Endothelial cell of umbilical vein (primary cell): ENCODE measurements around the gene FAM180B. TPM values are rescaled to one million over a fixed set of nuclear protein-coding genes. Genes with fewer than 3 reads are reported as not detected.

Source experiments
- BruUV-seq: library from RNA; stranded (reverse); fragments of 400-500 nt; replicated peaks from 2 replicates; lab custom pipeline; 2021; lab: Mats Ljungman, UMichigan
- CTCF ChIA-PET: fragments of 300-600, 350-600 bp; sonication (Branson Sonifier 250); formaldehyde crosslinking; loops from one replicate; lab custom pipeline; 2021; ENCODE audit warnings: antibody characterized with exemption, inconsistent platforms; lab: Charles Lee
- POLR2A ChIA-PET: fragments of 300-600, 350-600 bp; sonication (Branson Sonifier 250); formaldehyde crosslinking; loops from one replicate; lab custom pipeline; 2021; ENCODE audit warnings: antibody characterized with exemption, inconsistent platforms; lab: Charles Lee
- DNase-seq: peaks from one replicate; pipeline ENCODE4 v3.0.0-alpha.2; 2011; ENCODE audit warnings: low read depth, low spot score
- FAIRE-seq: peaks from 2 replicates; lab custom pipeline; 2011; peaks lifted over from hg19 to GRCh38; lab: Jason Lieb, UNC
- H2AFZ ChIP-seq: 2 replicates; pipeline ENCODE4 v1.6.0; 2012; ENCODE audit warnings: low read depth, low read length, control low read depth, inconsistent platforms
- H3K27ac ChIP-seq: 2 replicates; pipeline ENCODE4 v1.5.1; 2011; ENCODE audit warnings: low read depth, mild to moderate bottlenecking, control low read depth, low read length, moderate library complexity; ENCODE audit not compliant: insufficient read depth
- H3K27me3 ChIP-seq, 2 experiments: 2 replicates each; pipeline versions ENCODE4 v1.6.0 to v1.6.1; 2011; ENCODE audit warnings: low read length in 2 of 2, mixed read lengths in 1 of 2; ENCODE audit not compliant: control insufficient read depth in 2 of 2, insufficient read depth in 2 of 2
- H3K36me3 ChIP-seq, 2 experiments: 2 replicates in 1 of 2; 3 replicates in 1 of 2; pipeline ENCODE4 v1.5.1; 2011; ENCODE audit warnings: low read length in 2 of 2, mild to moderate bottlenecking in 1 of 2, moderate library complexity in 1 of 2; ENCODE audit not compliant: control insufficient read depth in 2 of 2, insufficient read depth in 2 of 2; ENCODE audit errors: extremely low read depth in 1 of 2
- H3K4me1 ChIP-seq: 3 replicates; pipeline ENCODE4 v1.5.1; 2011; ENCODE audit warnings: mild to moderate bottlenecking, low read length; ENCODE audit not compliant: control insufficient read depth, insufficient read depth; ENCODE audit errors: extremely low read depth
- H3K4me2 ChIP-seq: 2 replicates; pipeline ENCODE4 v1.6.1; 2011; ENCODE audit warnings: low read length, control low read depth, mixed read lengths; ENCODE audit not compliant: insufficient read depth
- H3K4me3 ChIP-seq, 3 experiments: fragments of 200-600 bp in 1 of 3; sonication (generic), shearing (Covaris generic) in 1 of 3; replicated peaks in 1 of 3; 2 replicates each; pipeline ENCODE4 v1.5.1; 2011 to 2016; ENCODE audit warnings: control low read depth in 3 of 3, low read length in 3 of 3, mild to moderate bottlenecking in 2 of 3, inconsistent platforms in 1 of 3, low read depth in 1 of 3, moderate library complexity in 1 of 3; ENCODE audit not compliant: insufficient read depth in 1 of 3
- H3K79me2 ChIP-seq: 2 replicates; pipeline ENCODE4 v1.6.0; 2012; ENCODE audit warnings: low read length, inconsistent platforms; ENCODE audit not compliant: control insufficient read depth, insufficient read depth
- H3K9ac ChIP-seq: replicated peaks from 2 replicates; pipeline ENCODE3; 2011; ENCODE audit warnings: low read length, control low read depth; ENCODE audit not compliant: insufficient read depth; ENCODE audit errors: extremely low read depth
- H3K9me1 ChIP-seq: replicated peaks from 3 replicates; pipeline ENCODE4 v1.6.0; 2011; ENCODE audit warnings: mild to moderate bottlenecking, low read length; ENCODE audit not compliant: control insufficient read depth, insufficient read depth; ENCODE audit errors: extremely low read depth
- H3K9me3 ChIP-seq: replicated peaks from 2 replicates; pipeline ENCODE4 v1.5.1; 2012; ENCODE audit warnings: low read length, inconsistent platforms; ENCODE audit not compliant: control insufficient read depth, insufficient read depth
- H4K20me1 ChIP-seq: replicated peaks from 2 replicates; pipeline ENCODE3; 2011; ENCODE audit warnings: mild to moderate bottlenecking, low read length; ENCODE audit not compliant: control insufficient read depth, insufficient read depth; ENCODE audit errors: extremely low read depth
- CTCF ChIP-seq, 2 donors: IDR thresholded peaks; 1 replicate in 1 of 2; 2 replicates in 1 of 2; pipeline ENCODE4 v1.5.1; 2011; ENCODE audit warnings: low read length in 2 of 2, mild to moderate bottlenecking in 2 of 2, moderate library complexity in 2 of 2, control low read depth in 1 of 2, inconsistent platforms in 1 of 2, low read depth in 1 of 2; ENCODE audit not compliant: insufficient read depth in 1 of 2; ENCODE audit errors: extremely low read depth in 1 of 2
- JUN ChIP-seq: IDR thresholded peaks from 2 replicates; pipeline ENCODE4 v1.6.1; 2011; ENCODE audit warnings: borderline replicate concordance, low read depth; ENCODE audit not compliant: insufficient read length, insufficient read depth
- dilution Hi-C: fragments of 300-500 bp; cut with MboI; formaldehyde crosslinking; loops from one replicate; pipeline ENCODE4 v1.15.0; 2019; ENCODE audit warnings: low sequenced_read_pairs; ENCODE audit not compliant: extremely low pct_ligation_motif_present
- intact Hi-C: fragments of 100-400 bp; cut with micrococcal nuclease; formaldehyde crosslinking; loops from one replicate; pipeline ENCODE4 v1.10.0; 2022
- polyA plus RNA-seq, 4 experiments: library from polyadenylated mRNA; depleted of rRNA in 3 of 4; stranded (reverse) in 3 of 4; unstranded in 1 of 4; fragments of >200 nt; gene quantifications; 2 replicates each; pipeline versions ENCODE4 v1.2.1 to v1.2.3, GENCODE V29; 2011 to 2012; ENCODE audit warnings: missing spikeins in 1 of 4
- total RNA-seq: library from RNA; stranded (reverse); gene quantifications from 2 replicates; pipeline ENCODE4 v1.2.3, GENCODE V29; 2021

FAM180B gene
- total and polyA plus RNA-seq, 2 donors (not counting 3 experiments of a cell fraction or from before 2014, with no cell fraction given), result not detected

GRCh38 chr11:47539681-47540039 is 46.8 kb upstream of the FAM180B start:
- BruUV-seq, result no TSS peak
- CTCF ChIA-PET, result interaction anchor here (1.0 to 4.9 kb wide), 6 partner anchors 12 to 73 kb away, joined by 3 to 41 read pairs (median 5); partner anchors contain the start of gene CELF1

More at GRCh38 chr11:47539681-47540039, 46.8 kb upstream of the FAM180B start:
- H3K27me3 ChIP-seq, result no peaks in the 10 kb centered on the region
- H3K4me2 ChIP-seq, result peak overlapping the region; percentile 85
- H3K27ac ChIP-seq, result peak overlapping the region; percentile 34
- FAIRE-seq (no peak), DNase-seq (no peak)
- no peak overlapping the region for H2AFZ ChIP-seq
- POLR2A ChIA-PET, result no interaction called here
- peaks cover 95% of the 10 kb centered on the region for H3K79me2 ChIP-seq
- peaks cover 27% of the 10 kb centered on the region for H3K4me1 ChIP-seq
- no peaks in the 10 kb centered on the region for H3K9me3 ChIP-seq
- intact Hi-C loops, result loop anchor here (2.0 kb wide), 2 partner anchors 13 to 15 kb away; partner anchors contain the start of gene CELF1
- peak overlapping the region in 1 of 3 experiments; percentile 3 for H3K4me3 ChIP-seq
- dilution Hi-C loops, result no loop called here
- no peaks in the 10 kb centered on the region for H3K9me1 ChIP-seq
- no peak overlapping the region for H3K9ac ChIP-seq
- H4K20me1 ChIP-seq, result peaks cover 17% of the 10 kb centered on the region
- no peaks in the 10 kb centered on the region for H3K36me3 ChIP-seq
- TF ChIP-seq JUN (no peak), CTCF (IDR thresholded peaks at IDR 0.05; ENCODE audit: extremely low read depth in 1 of 2, insufficient read depth in 1 of 2, low read depth in 1 of 2, low read length in 2 of 2) (no peak)
